ENCODE results near the gene CLEC2B.
"Not testable (repeated sequence)": the region's sequence is repeated elsewhere in the genome, so short reads cannot be mapped to it uniquely, and the experiment has no call there.

The CLEC2B gene

GRCh38 chr12:9869307-9870161 is at the start of gene CLEC2B:
CLEC2B (minus strand) TSS chr12:9869354.
- no peak for DNase-seq

GRCh38 chr12:9911708-9912107 is 42.6 kb upstream of the CLEC2B start:
- no peak for DNase-seq

GRCh38 chr12:9910716-9911421 is 41.7 kb upstream of the CLEC2B start:
- no peak for DNase-seq

GRCh38 chr12:9909724-9910123 is 40.6 kb upstream of the CLEC2B start:
- DNase-seq: no peak

GRCh38 chr12:9908350-9908749 is 39.2 kb upstream of the CLEC2B start:
- DNase-seq: no peak

- DNase-seq: no peak
Observed at GRCh38 chr12:9907769-9908168, 38.6 kb upstream of the CLEC2B start.

- DNase-seq: peak; percentile 34
Observed at GRCh38 chr12:9906873-9907272, 37.7 kb upstream of the CLEC2B start.

GRCh38 chr12:9902539-9903228 is 33.5 kb upstream of the CLEC2B start:
- DNase-seq: no peak

- DNase-seq: no peak
Observed at GRCh38 chr12:9900930-9901329, 31.8 kb upstream of the CLEC2B start.

GRCh38 chr12:9899209-9899608 is 30.1 kb upstream of the CLEC2B start:
- DNase-seq: no peak

- DNase-seq: no peak
Observed at GRCh38 chr12:9897535-9897934, 28.4 kb upstream of the CLEC2B start.

- no peak for DNase-seq
Observed at GRCh38 chr12:9895215-9895971, 26.2 kb upstream of the CLEC2B start.

GRCh38 chr12:9888665-9889273 is 19.6 kb upstream of the CLEC2B start:
- DNase-seq: no peak

GRCh38 chr12:9883175-9883574 is 14.0 kb upstream of the CLEC2B start:
- no peak for DNase-seq

- no peak for DNase-seq
Observed at GRCh38 chr12:9881988-9882387, 12.8 kb upstream of the CLEC2B start.

GRCh38 chr12:9881246-9881645 is 12.1 kb upstream of the CLEC2B start, which contains the start of gene KLRF2:
KLRF2 (plus strand) TSS chr12:9881489; CDS start chr12:9881596, 107 bp downstream.
- no peak for DNase-seq

GRCh38 chr12:9880532-9881078 is 11.5 kb upstream of the CLEC2B start:
- no peak for DNase-seq

- not testable (repeated sequence) for DNase-seq
Observed at GRCh38 chr12:9876120-9876519, 7.0 kb upstream of the CLEC2B start.

GRCh38 chr12:9872742-9873141 is 3.6 kb upstream of the CLEC2B start:
- no peak for DNase-seq

- DNase-seq: no peak
Observed at GRCh38 chr12:9872162-9872561, 3.0 kb upstream of the CLEC2B start.

- no peak for DNase-seq
Observed at GRCh38 chr12:9870286-9870866, 1.2 kb upstream of the CLEC2B start.

GRCh38 chr12:9868951-9869306 is 225 bp downstream of the CLEC2B start:
- DNase-seq: no peak
